Heart left ventricle (tissue), 13 donors: ENCODE results near the gene THBS4.

Source experiments
- POLR2A ChIP-seq, 2 donors: fragments of 450-650 bp; IDR thresholded peaks; one replicate each; pipeline ENCODE4 v1.6.1; 2017; ENCODE audit warnings: antibody characterized with exemption in 2 of 2, mild to moderate bottlenecking in 2 of 2, moderate library complexity in 2 of 2
- TF ChIP-seq, protein P1 (sequence below), 12 donors: fragments of 200-600 bp; sonication (generic) in 4 of 12; IDR thresholded peaks; one replicate each; pipeline versions ENCODE4 v1.5.0 to v1.8.0; 2018 to 2022; ENCODE audit warnings: antibody characterized with exemption in 12 of 12, mild to moderate bottlenecking in 5 of 12
- donor health status: ischemic (EF 13 %, LVEDD 7.1; RV severe dilation, severe dysfunction).
- donor health status: DM: no; HTN: yes; CAD: no.
- donor health status: DM: no; HTN: no; CAD: no.
- donor health status: ischemic (EF 25% LVEDD 6.9; RV normal size, moderate dysfunction).
- donor health status: ischemic (EF 25% LVEDD 5.7; RV mildly dilated, moderate dysfunction).
- donor health status: ischemic (EF 35%, LVEDD 5.7; RV mildly dilated, moderate dysfunction).
- donor health status: nonischemic (EF 11% LVEDD 7.7; RV severe dilation, severe dysfunction).
- donor health status: DM: yes; HTN: yes; CAD: no.
- donor health status: PGD.
- donor health status: ischemic (EF 29% LVEDD 5.4; RV normal size, mild dysfunction).
- donor health status: nonischemic (EF 23%, LVEDD 6.1; RV moderate dilation, normal function).

DNA sequence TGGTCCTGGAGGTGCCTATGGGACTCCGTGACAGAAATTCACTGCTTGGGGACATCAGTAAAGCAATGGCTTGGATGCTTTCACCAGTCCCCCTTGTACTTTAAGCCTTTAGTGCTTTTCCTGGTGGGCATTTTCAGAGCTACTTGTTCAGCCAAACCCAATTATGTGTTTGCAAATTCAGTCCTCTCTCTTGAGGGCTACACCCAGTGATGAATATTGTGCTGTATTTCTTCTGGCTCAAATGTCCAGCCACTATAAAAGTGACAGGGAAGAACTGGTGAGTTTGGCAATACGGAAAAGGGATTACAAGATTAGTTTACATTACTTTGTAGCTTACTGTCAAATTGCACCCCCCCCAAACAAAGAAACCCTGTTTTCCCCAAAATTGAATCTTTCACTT, 4.5 kb downstream of the THBS4 start:
- no peak for TF ChIP-seq POLR2A (IDR thresholded peaks at IDR 0.05)
- TF ChIP-seq, protein P1, sequence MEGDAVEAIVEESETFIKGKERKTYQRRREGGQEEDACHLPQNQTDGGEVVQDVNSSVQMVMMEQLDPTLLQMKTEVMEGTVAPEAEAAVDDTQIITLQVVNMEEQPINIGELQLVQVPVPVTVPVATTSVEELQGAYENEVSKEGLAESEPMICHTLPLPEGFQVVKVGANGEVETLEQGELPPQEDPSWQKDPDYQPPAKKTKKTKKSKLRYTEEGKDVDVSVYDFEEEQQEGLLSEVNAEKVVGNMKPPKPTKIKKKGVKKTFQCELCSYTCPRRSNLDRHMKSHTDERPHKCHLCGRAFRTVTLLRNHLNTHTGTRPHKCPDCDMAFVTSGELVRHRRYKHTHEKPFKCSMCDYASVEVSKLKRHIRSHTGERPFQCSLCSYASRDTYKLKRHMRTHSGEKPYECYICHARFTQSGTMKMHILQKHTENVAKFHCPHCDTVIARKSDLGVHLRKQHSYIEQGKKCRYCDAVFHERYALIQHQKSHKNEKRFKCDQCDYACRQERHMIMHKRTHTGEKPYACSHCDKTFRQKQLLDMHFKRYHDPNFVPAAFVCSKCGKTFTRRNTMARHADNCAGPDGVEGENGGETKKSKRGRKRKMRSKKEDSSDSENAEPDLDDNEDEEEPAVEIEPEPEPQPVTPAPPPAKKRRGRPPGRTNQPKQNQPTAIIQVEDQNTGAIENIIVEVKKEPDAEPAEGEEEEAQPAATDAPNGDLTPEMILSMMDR (IDR thresholded peaks at IDR 0.05), result no peak
